ENCODE data around the gene PRTG. TPM values are rescaled to one million over a fixed set of nuclear protein-coding genes. Genes with fewer than 3 reads are reported as not detected.
"Not testable (repeated sequence)": the region's sequence is repeated elsewhere in the genome, so short reads cannot be mapped to it uniquely, and the experiment has no call there.

The PRTG gene
- total RNA-seq, 1 experiment from 2014 or later: 11.4 TPM

DNA sequence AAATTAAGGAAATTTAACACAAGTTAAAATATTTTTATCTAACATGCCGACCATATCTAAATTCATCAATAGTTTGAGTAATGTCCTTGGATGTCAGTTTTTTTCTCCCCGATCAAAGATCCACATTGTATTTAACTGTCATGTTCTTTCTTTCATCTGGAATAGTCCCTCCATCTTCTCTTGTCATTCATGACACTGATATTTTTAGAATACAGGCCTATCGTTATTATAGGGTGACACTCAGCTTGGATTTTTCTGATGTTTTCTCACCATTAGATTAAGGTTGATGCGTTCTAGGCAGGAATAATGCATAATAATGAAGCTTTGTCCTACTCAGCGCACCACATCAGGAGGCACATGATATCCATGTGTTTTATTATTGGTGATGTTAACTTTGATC lies 141.6 kb downstream of the PRTG start:
- H3K9me3 ChIP-seq (ENCODE audit: control insufficient read depth, insufficient read depth, low read depth, low read length): no peaks in the 10 kb centered on the region
- intact Hi-C loops (cut with micrococcal nuclease; ENCODE audit: unreplicated experiment): no loop called here

DNA sequence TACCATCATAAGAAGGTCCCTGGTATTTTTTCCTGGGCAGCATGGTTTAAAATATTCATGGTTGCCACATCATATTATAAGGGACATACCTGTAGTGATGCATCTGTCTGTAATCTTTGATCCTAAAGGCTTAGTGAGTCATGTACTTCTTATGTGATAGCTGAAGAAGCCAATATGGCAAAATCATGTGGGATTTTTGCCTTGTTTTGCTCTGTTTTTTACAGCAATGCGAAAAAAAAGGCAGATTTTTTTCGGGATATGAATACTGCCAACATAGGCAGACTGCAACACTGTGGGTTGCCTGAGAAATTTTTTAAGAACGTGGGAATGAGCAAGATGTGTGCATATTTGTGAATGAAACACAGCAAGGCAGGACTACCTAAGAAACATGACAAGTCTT lies 143.5 kb downstream of the PRTG start:
- Histone ChIP-seq H3K4me3 (ENCODE audit: low read depth in 2 of 2, low read length in 2 of 2) (no peak overlapping the region), H3K36me3 (ENCODE audit: control insufficient read depth, insufficient read depth, low read length) (no peaks in the 10 kb centered on the region), H3K9me3 (ENCODE audit: control insufficient read depth, insufficient read depth, low read depth, low read length) (no peaks in the 10 kb centered on the region), H3K4me1 (ENCODE audit: control insufficient read depth, insufficient read depth, low read length) (no peaks in the 10 kb centered on the region), H3K27me3 (ENCODE audit: control insufficient read depth, insufficient read depth, low read length) (no peaks in the 10 kb centered on the region), H3K27ac (ENCODE audit: low read length) (no peak overlapping the region)
- TF ChIP-seq SIN3A (IDR thresholded peaks at IDR 0.05; ENCODE audit: borderline replicate concordance, insufficient read depth, low read depth, low read length) (no peak), POLR2AphosphoS5 (IDR thresholded peaks at IDR 0.05; ENCODE audit: low read depth, low read length) (no peak), TCF7L2 (IDR thresholded peaks at IDR 0.05; ENCODE audit: low read depth, low read length) (no peak)
- TF ChIP-seq, protein P1, sequence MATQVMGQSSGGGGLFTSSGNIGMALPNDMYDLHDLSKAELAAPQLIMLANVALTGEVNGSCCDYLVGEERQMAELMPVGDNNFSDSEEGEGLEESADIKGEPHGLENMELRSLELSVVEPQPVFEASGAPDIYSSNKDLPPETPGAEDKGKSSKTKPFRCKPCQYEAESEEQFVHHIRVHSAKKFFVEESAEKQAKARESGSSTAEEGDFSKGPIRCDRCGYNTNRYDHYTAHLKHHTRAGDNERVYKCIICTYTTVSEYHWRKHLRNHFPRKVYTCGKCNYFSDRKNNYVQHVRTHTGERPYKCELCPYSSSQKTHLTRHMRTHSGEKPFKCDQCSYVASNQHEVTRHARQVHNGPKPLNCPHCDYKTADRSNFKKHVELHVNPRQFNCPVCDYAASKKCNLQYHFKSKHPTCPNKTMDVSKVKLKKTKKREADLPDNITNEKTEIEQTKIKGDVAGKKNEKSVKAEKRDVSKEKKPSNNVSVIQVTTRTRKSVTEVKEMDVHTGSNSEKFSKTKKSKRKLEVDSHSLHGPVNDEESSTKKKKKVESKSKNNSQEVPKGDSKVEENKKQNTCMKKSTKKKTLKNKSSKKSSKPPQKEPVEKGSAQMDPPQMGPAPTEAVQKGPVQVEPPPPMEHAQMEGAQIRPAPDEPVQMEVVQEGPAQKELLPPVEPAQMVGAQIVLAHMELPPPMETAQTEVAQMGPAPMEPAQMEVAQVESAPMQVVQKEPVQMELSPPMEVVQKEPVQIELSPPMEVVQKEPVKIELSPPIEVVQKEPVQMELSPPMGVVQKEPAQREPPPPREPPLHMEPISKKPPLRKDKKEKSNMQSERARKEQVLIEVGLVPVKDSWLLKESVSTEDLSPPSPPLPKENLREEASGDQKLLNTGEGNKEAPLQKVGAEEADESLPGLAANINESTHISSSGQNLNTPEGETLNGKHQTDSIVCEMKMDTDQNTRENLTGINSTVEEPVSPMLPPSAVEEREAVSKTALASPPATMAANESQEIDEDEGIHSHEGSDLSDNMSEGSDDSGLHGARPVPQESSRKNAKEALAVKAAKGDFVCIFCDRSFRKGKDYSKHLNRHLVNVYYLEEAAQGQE (IDR thresholded peaks at IDR 0.05; ENCODE audit: insufficient read depth in 1 of 2, low read depth in 2 of 2, low read length in 1 of 2): no peak
- TF ChIP-seq, protein P2, sequence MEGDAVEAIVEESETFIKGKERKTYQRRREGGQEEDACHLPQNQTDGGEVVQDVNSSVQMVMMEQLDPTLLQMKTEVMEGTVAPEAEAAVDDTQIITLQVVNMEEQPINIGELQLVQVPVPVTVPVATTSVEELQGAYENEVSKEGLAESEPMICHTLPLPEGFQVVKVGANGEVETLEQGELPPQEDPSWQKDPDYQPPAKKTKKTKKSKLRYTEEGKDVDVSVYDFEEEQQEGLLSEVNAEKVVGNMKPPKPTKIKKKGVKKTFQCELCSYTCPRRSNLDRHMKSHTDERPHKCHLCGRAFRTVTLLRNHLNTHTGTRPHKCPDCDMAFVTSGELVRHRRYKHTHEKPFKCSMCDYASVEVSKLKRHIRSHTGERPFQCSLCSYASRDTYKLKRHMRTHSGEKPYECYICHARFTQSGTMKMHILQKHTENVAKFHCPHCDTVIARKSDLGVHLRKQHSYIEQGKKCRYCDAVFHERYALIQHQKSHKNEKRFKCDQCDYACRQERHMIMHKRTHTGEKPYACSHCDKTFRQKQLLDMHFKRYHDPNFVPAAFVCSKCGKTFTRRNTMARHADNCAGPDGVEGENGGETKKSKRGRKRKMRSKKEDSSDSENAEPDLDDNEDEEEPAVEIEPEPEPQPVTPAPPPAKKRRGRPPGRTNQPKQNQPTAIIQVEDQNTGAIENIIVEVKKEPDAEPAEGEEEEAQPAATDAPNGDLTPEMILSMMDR (IDR thresholded peaks at IDR 0.05): no peak
- ATAC-seq: no peak
- no peak for DNase-seq (ENCODE audit: low read depth, low spot score)
- ChIA-PET CTCF (no interaction called here), POLR2A (no interaction called here)
- in situ Hi-C loops (cut with HindIII; ENCODE audit: low pct_unique_long_range_greater_than_20kb, low sequenced_read_pairs): no loop called here
- no TSS peak for BruUV-seq (replicated peaks)
- intact Hi-C loops (cut with micrococcal nuclease; ENCODE audit: unreplicated experiment): no loop called here

More for the DNA sequence above, 141.6 kb downstream of the PRTG start:
- in situ Hi-C loops (cut with HindIII; ENCODE audit: low pct_unique_long_range_greater_than_20kb, low sequenced_read_pairs): no loop called here
- no TSS peak for BruUV-seq (replicated peaks)
- Histone ChIP-seq H3K4me1 (ENCODE audit: control insufficient read depth, insufficient read depth, low read length) (no peaks in the 10 kb centered on the region), H3K4me3 (ENCODE audit: low read depth in 2 of 2, low read length in 2 of 2) (no peak overlapping the region), H3K27ac (ENCODE audit: low read length) (no peak overlapping the region), H3K27me3 (ENCODE audit: control insufficient read depth, insufficient read depth, low read length) (no peaks in the 10 kb centered on the region), H3K36me3 (ENCODE audit: control insufficient read depth, insufficient read depth, low read length) (no peaks in the 10 kb centered on the region)
- POLR2A ChIA-PET: no interaction called here
- DNase-seq (ENCODE audit: low read depth, low spot score) (no peak), ATAC-seq (no peak)
- no peak for TF ChIP-seq POLR2AphosphoS5 (IDR thresholded peaks at IDR 0.05; ENCODE audit: low read depth, low read length)
- no peak for TF ChIP-seq TCF7L2 (IDR thresholded peaks at IDR 0.05; ENCODE audit: low read depth, low read length)
- TF ChIP-seq, protein P1 (IDR thresholded peaks at IDR 0.05; ENCODE audit: insufficient read depth in 1 of 2, low read depth in 2 of 2, low read length in 1 of 2): no peak
- no peak for TF ChIP-seq SIN3A (IDR thresholded peaks at IDR 0.05; ENCODE audit: borderline replicate concordance, insufficient read depth, low read depth, low read length)
- TF ChIP-seq, protein P2 (IDR thresholded peaks at IDR 0.05): no peak
- CTCF ChIA-PET: no interaction called here

- H3K4me1 ChIP-seq (ENCODE audit: control insufficient read depth, insufficient read depth, low read length); POLR2A ChIA-PET; intact Hi-C loops (cut with micrococcal nuclease; ENCODE audit: unreplicated experiment); ATAC-seq; BruUV-seq (replicated peaks); H3K27ac ChIP-seq (ENCODE audit: low read length); DNase-seq (ENCODE audit: low read depth, low spot score); H3K9me3 ChIP-seq (ENCODE audit: control insufficient read depth, insufficient read depth, low read depth, low read length); H3K36me3 ChIP-seq (ENCODE audit: control insufficient read depth, insufficient read depth, low read length); CTCF ChIA-PET; H3K4me3 ChIP-seq (ENCODE audit: low read depth in 2 of 2, low read length in 2 of 2); H3K27me3 ChIP-seq (ENCODE audit: control insufficient read depth, insufficient read depth, low read length); in situ Hi-C loops (cut with HindIII; ENCODE audit: low pct_unique_long_range_greater_than_20kb, low sequenced_read_pairs): not testable (repeated sequence)
These were observed 149.9 kb downstream of the PRTG start for GRCh38 chr15:55593019-55593418.
